Vagina (tissue), 2 donors: ENCODE results near the gene ANKIB1.

Experiments used
- POLR2A ChIP-seq, 2 donors: fragments of 450-650 bp; IDR thresholded peaks; one replicate each; pipeline ENCODE4 v1.6.1; 2017; ENCODE audit warnings: antibody characterized with exemption in 2 of 2, mild to moderate bottlenecking in 2 of 2, moderate library complexity in 2 of 2
- POLR2AphosphoS5 ChIP-seq, 2 donors: sonication (generic); formaldehyde crosslinking; IDR thresholded peaks; one replicate each; pipeline ENCODE4 v1.9.0; 2017; ENCODE audit warnings: antibody characterized with exemption in 2 of 2, mild to moderate bottlenecking in 2 of 2, low read depth in 1 of 2; ENCODE audit not compliant: insufficient read depth in 1 of 2
- TF ChIP-seq, protein P1 (sequence below), 3 experiments: fragments of 450-650 bp in 2 of 3; fragments of 200-600 bp in 1 of 3; sonication (generic) in 1 of 3; IDR thresholded peaks; one replicate each; pipeline ENCODE4 v1.5.1; 2017 to 2019; ENCODE audit warnings: antibody characterized with exemption in 3 of 3, mild to moderate bottlenecking in 2 of 3, moderate library complexity in 2 of 3

DNA sequence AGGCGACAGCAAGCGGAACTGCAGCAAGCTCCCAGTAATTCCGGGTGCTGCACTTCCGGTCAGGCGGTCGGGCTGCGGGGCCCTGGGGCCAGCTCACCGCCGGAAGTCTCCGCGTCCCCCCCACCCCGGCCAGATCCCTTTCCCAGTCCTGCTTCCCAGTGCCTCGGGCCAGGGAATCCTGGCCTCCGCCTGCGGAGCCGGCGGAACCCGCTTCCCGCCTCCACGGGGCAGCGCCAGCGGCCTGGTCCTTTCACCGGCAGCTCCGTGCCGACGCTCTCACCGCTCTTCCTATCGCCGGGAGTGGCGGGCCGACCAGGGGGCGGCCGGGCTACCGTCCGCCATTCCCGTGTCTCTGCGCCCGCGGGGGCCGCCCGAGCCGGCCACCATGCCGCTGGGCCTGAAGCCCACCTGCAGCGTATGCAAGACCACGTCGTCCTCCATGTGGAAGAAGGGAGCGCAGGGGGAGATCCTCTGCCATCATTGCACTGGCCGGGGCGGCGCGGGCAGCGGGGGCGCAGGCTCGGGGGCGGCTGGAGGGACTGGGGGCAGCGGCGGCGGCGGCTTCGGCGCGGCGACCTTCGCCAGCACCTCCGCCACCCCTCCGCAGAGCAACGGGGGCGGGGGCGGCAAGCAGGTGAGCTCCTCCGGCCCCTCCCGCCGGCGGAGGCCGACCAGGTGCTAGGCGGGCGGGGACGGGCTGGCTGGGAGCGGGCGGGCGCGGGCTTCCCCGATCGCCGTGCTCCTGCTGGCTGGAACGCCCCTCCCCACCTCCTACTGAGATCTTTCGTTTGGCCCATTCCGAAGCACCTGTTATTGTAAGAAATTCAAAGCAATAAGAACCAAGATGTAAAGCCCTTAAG lies 201.8 kb downstream of the ANKIB1 start, which contains the start of gene GATAD1:
- TF ChIP-seq, protein P1, sequence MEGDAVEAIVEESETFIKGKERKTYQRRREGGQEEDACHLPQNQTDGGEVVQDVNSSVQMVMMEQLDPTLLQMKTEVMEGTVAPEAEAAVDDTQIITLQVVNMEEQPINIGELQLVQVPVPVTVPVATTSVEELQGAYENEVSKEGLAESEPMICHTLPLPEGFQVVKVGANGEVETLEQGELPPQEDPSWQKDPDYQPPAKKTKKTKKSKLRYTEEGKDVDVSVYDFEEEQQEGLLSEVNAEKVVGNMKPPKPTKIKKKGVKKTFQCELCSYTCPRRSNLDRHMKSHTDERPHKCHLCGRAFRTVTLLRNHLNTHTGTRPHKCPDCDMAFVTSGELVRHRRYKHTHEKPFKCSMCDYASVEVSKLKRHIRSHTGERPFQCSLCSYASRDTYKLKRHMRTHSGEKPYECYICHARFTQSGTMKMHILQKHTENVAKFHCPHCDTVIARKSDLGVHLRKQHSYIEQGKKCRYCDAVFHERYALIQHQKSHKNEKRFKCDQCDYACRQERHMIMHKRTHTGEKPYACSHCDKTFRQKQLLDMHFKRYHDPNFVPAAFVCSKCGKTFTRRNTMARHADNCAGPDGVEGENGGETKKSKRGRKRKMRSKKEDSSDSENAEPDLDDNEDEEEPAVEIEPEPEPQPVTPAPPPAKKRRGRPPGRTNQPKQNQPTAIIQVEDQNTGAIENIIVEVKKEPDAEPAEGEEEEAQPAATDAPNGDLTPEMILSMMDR (IDR thresholded peaks at IDR 0.05), result peak; percentile 91 to 98 (median 95)
- TF ChIP-seq POLR2A (IDR thresholded peaks at IDR 0.05), result peak in 1 of 2 donors; percentile 49
- peak; percentile 87 to 88 for TF ChIP-seq POLR2AphosphoS5 (IDR thresholded peaks at IDR 0.05; ENCODE audit: insufficient read depth in 1 of 2, low read depth in 1 of 2)
